ENCODE measurements around the gene SLC37A2. TPM values are rescaled to one million over a fixed set of nuclear protein-coding genes. Genes with fewer than 3 reads are reported as not detected.
A peak's percentile ranks its signal among the peaks of the same experiment; 100 is the strongest.

SLC37A2 gene
- total RNA-seq, 1 experiment from 2014 or later: 0.41 TPM

DNA sequence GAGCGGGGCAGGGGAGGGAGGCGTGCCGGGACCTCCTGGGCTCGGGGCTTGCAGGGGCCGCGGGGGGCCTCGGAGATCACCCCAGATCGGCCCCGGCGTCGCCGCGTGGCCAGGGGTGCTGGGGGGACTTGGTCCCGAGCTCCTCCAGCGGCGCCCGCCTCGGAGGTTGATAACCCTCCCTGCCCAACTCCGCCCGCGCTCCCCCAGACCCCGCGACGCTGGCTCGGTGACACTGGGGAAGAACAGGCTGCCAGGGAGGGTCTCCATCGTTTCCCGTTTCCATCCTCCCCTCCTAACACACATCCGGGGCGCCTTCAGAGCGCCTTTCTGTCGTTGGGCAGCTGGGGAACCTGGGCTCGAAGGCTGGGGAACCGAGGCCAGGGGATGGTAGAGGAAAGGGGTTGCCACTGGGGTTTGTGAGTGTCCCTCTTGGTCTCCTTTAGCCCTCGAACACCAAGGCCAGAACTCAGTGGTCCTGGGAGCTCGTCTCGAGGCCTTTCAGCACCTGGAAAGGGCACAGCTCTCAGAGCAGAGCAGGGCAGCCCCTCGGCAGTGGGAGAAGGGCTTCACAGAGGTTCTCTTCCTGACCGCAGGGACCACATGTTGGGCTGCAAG lies 431 bp downstream of the SLC37A2 start:
- no peaks in the 10 kb centered on the region for H3K4me1 ChIP-seq (ENCODE audit: low read length)
- DNase-seq: no peak
- H3K4me2 ChIP-seq (ENCODE audit: low read depth, low read length, poor library complexity, severe bottlenecking): no peak overlapping the region
- H2AFZ ChIP-seq (ENCODE audit: low read length): no peak overlapping the region
- H3K27ac ChIP-seq (ENCODE audit: low read length): no peak overlapping the region
- H3K36me3 ChIP-seq (ENCODE audit: insufficient read depth, low read length): no peaks in the 10 kb centered on the region
- no peak overlapping the region for H3K4me3 ChIP-seq (ENCODE audit: low read length)
- H3K79me2 ChIP-seq (ENCODE audit: low read length): no peaks in the 10 kb centered on the region
- H3K9me3 ChIP-seq (ENCODE audit: low read length): no peaks in the 10 kb centered on the region
- no peaks in the 10 kb centered on the region for H3K9me2 ChIP-seq (replicated peaks; ENCODE audit: insufficient read depth, low read length)
- no peaks in the 10 kb centered on the region for H4K20me1 ChIP-seq (ENCODE audit: insufficient read depth, low read depth, low read length)
- H3K27me3 ChIP-seq (ENCODE audit: low read length): no peaks in the 10 kb centered on the region
- H3K9ac ChIP-seq (ENCODE audit: low read length): no peak overlapping the region

DNA sequence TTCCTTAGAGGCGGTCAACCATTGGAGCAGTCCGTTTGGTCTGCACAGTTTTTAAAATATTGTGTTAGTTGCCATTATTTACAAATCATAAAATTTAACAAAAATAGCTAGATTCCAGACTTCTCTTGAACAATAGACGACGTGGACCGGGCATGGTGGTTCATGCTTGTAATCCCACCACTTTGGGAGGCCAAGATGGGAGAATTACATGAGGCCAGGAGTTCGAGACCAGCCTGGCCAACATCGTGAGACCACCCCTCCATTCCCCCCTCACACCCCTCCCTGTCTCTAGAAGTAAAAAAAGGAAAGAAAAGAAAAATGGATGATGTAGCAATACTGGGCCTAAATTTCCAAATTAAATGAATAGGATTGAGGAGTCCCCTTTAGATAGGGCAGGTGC lies 965 bp downstream of the SLC37A2 start:
- Histone ChIP-seq H4K20me1 (ENCODE audit: insufficient read depth, low read depth, low read length) (no peaks in the 10 kb centered on the region), H3K9me3 (ENCODE audit: low read length) (no peaks in the 10 kb centered on the region), H3K27me3 (ENCODE audit: low read length) (no peaks in the 10 kb centered on the region), H3K4me3 (ENCODE audit: low read length) (no peak overlapping the region), H3K9me2 (replicated peaks; ENCODE audit: insufficient read depth, low read length) (no peaks in the 10 kb centered on the region), H3K36me3 (ENCODE audit: insufficient read depth, low read length) (no peaks in the 10 kb centered on the region), H3K79me2 (ENCODE audit: low read length) (no peaks in the 10 kb centered on the region), H3K27ac (ENCODE audit: low read length) (no peak overlapping the region), H3K4me1 (ENCODE audit: low read length) (no peaks in the 10 kb centered on the region), H3K4me2 (ENCODE audit: low read depth, low read length, poor library complexity, severe bottlenecking) (no peak overlapping the region), H3K9ac (ENCODE audit: low read length) (no peak overlapping the region), H2AFZ (ENCODE audit: low read length) (no peak overlapping the region)
- no peak for DNase-seq

DNA sequence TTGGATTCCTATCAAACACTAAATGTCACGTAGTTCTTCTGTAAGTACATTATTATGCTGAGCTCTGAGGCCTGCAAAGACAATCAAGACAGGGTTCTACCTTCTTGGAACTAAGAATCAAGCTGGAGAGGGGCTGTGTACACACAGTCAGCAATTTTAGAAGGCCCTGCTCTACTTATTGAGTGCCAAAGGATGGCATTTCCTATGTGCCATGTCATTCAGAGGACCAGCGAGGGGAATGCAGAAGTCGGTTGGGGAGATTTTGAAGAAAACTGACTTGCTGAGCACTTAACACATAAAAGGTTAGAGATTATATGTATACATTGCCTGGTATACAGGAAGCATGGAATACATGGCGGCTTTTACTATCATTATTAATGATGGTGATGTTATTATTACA lies 5.3 kb downstream of the SLC37A2 start:
- Histone ChIP-seq H3K79me2 (ENCODE audit: low read length) (no peaks in the 10 kb centered on the region), H3K4me2 (ENCODE audit: low read depth, low read length, poor library complexity, severe bottlenecking) (no peak overlapping the region), H3K27ac (ENCODE audit: low read length) (no peak overlapping the region), H3K9ac (ENCODE audit: low read length) (no peak overlapping the region), H3K9me3 (ENCODE audit: low read length) (no peaks in the 10 kb centered on the region), H2AFZ (ENCODE audit: low read length) (no peak overlapping the region), H3K4me1 (ENCODE audit: low read length) (peaks cover 29% of the 10 kb centered on the region), H3K4me3 (ENCODE audit: low read length) (no peak overlapping the region), H3K9me2 (replicated peaks; ENCODE audit: insufficient read depth, low read length) (no peaks in the 10 kb centered on the region), H3K27me3 (ENCODE audit: low read length) (no peaks in the 10 kb centered on the region), H4K20me1 (ENCODE audit: insufficient read depth, low read depth, low read length) (no peaks in the 10 kb centered on the region), H3K36me3 (ENCODE audit: insufficient read depth, low read length) (no peaks in the 10 kb centered on the region)
- no peak for DNase-seq

DNA sequence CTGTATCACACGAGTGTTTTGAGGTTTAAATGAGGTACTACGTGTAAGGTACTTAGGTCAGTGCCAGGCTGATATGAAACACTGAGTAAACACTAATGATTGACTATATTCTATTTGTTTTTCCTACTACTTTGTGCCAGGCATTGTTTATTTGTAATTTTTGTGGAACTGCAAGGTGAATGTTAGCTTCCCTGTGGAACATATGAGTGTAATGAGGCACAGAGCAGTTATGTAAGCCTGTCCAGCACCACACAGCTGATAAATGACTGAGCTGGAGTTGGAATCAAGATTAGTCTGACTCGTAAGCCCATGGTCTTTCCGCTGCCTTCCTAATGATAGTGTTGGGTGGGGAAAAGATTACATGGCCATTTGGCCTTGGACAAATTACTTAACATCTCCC lies 5.9 kb downstream of the SLC37A2 start:
- no peak overlapping the region for H2AFZ ChIP-seq (ENCODE audit: low read length)
- no peaks in the 10 kb centered on the region for H4K20me1 ChIP-seq (ENCODE audit: insufficient read depth, low read depth, low read length)
- H3K4me3 ChIP-seq (ENCODE audit: low read length): no peak overlapping the region
- H3K9ac ChIP-seq (ENCODE audit: low read length): no peak overlapping the region
- H3K4me1 ChIP-seq (ENCODE audit: low read length): peaks cover 35% of the 10 kb centered on the region
- H3K27ac ChIP-seq (ENCODE audit: low read length): no peak overlapping the region
- H3K4me2 ChIP-seq (ENCODE audit: low read depth, low read length, poor library complexity, severe bottlenecking): no peak overlapping the region
- H3K27me3 ChIP-seq (ENCODE audit: low read length): no peaks in the 10 kb centered on the region
- no peaks in the 10 kb centered on the region for H3K9me2 ChIP-seq (replicated peaks; ENCODE audit: insufficient read depth, low read length)
- DNase-seq: no peak
- no peaks in the 10 kb centered on the region for H3K36me3 ChIP-seq (ENCODE audit: insufficient read depth, low read length)
- no peaks in the 10 kb centered on the region for H3K79me2 ChIP-seq (ENCODE audit: low read length)
- no peaks in the 10 kb centered on the region for H3K9me3 ChIP-seq (ENCODE audit: low read length)

DNA sequence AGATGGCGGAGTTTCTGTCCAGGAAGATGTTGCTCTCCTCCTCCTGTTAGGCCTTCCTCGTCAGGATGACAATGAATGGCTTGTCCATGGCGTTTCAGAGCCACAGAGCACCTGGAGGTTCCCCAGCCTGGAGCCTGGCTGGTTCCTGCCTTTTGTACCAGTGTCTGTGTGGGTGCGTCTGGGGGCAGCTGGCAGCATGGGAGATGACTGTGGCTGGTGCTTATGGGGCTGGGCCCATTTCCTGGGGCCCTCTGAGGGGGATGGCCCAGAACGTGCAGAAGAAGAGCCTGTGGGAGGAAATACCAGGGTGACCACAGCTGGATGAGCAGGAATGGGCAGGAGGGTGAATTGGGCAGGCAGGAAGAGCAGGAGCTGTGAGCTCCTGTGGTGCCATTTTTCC lies 6.7 kb downstream of the SLC37A2 start:
- no peak overlapping the region for H3K27ac ChIP-seq (ENCODE audit: low read length)
- no peak overlapping the region for H3K4me3 ChIP-seq (ENCODE audit: low read length)
- no peak overlapping the region for H2AFZ ChIP-seq (ENCODE audit: low read length)
- H3K4me1 ChIP-seq (ENCODE audit: low read length): peaks cover 43% of the 10 kb centered on the region
- no peak overlapping the region for H3K9ac ChIP-seq (ENCODE audit: low read length)
- H3K27me3 ChIP-seq (ENCODE audit: low read length): no peaks in the 10 kb centered on the region
- no peaks in the 10 kb centered on the region for H4K20me1 ChIP-seq (ENCODE audit: insufficient read depth, low read depth, low read length)
- no peak overlapping the region for H3K4me2 ChIP-seq (ENCODE audit: low read depth, low read length, poor library complexity, severe bottlenecking)
- H3K9me2 ChIP-seq (replicated peaks; ENCODE audit: insufficient read depth, low read length): no peaks in the 10 kb centered on the region
- H3K79me2 ChIP-seq (ENCODE audit: low read length): no peaks in the 10 kb centered on the region
- DNase-seq: no peak
- no peaks in the 10 kb centered on the region for H3K36me3 ChIP-seq (ENCODE audit: insufficient read depth, low read length)
- H3K9me3 ChIP-seq (ENCODE audit: low read length): no peaks in the 10 kb centered on the region

DNA sequence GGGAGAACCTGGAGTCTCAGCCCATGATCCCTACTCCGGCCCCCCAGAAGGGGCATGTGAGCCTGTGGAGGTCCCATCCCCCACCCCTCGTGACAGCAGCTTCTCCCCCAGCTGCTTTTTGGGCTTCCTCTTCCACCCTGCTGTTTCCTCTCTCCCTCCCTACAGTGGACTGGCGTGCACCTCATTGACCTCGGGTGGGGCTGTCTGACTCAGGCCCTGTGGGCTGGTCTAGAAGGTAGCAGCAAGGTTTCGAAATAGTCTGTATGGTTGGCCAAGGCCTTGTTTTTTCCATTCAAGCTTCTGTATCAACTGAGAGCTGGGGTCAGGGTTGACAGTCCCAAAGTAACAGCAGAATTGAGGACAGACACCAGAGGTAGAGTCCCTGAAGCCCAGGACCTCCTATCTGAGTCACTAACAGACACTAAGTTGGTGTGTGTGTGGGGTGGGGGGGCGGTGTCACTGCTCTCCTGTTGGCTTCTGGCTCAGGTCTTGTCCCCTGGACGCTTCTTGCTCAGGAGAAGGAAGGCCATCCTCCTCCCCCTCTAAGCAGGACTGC lies 7.7 kb downstream of the SLC37A2 start:
- Histone ChIP-seq H3K79me2 (ENCODE audit: low read length) (no peaks in the 10 kb centered on the region), H3K4me3 (ENCODE audit: low read length) (no peak overlapping the region), H3K9me2 (replicated peaks; ENCODE audit: insufficient read depth, low read length) (no peaks in the 10 kb centered on the region), H4K20me1 (ENCODE audit: insufficient read depth, low read depth, low read length) (no peaks in the 10 kb centered on the region), H2AFZ (ENCODE audit: low read length) (no peak overlapping the region), H3K9me3 (ENCODE audit: low read length) (no peaks in the 10 kb centered on the region), H3K9ac (ENCODE audit: low read length) (no peak overlapping the region), H3K27ac (ENCODE audit: low read length) (no peak overlapping the region), H3K4me1 (ENCODE audit: low read length) (peaks cover 46% of the 10 kb centered on the region), H3K36me3 (ENCODE audit: insufficient read depth, low read length) (no peaks in the 10 kb centered on the region), H3K27me3 (ENCODE audit: low read length) (no peaks in the 10 kb centered on the region), H3K4me2 (ENCODE audit: low read depth, low read length, poor library complexity, severe bottlenecking) (no peak overlapping the region)
- DNase-seq: no peak

DNA sequence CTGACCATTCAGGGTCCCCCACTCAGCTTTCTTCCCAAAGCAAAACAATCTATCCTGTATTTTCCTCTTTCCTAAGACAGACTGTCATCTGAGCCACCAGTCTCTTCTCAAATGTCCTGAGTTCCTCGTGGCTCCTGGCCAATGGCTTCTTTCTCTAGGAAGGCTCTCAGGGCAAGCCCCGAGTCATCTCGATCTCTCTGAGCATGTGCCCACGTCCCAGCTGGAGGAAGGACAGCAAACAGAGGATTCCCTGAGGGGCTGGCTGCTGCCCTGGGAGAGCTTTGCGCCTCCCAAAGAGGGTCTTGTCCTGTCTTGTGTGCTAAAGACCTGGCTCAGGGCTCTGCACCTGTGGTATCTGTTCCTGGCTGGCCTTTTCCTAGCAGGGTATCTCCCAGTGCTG lies 8.3 kb downstream of the SLC37A2 start:
- Histone ChIP-seq H2AFZ (ENCODE audit: low read length) (no peak overlapping the region), H3K27ac (ENCODE audit: low read length) (no peak overlapping the region), H3K9ac (ENCODE audit: low read length) (no peak overlapping the region)

DNA sequence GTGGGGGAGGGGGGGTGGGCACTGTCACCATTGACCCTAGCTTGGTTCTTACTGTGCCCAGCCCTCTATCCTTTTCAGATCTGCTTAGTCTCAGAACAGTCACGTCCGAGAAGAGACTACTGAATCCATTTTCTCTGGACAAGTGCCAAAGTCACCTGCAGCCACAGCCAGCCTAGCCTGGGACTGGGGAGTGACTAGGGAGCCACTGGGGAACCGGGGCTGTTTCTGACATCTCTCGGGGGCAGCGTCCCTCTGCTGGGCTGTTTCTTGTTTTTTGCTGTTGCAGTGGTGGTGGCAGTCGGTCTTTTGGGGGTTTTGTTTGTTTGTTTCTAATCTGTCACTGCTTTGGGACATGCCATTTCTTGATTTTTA lies 8.7 kb downstream of the SLC37A2 start:
- H3K4me2 ChIP-seq (ENCODE audit: low read depth, low read length, poor library complexity, severe bottlenecking): peak overlapping the region; percentile 56
- no peaks in the 10 kb centered on the region for H3K27me3 ChIP-seq (ENCODE audit: low read length)
- H3K27ac ChIP-seq (ENCODE audit: low read length): peak overlapping the region; percentile 79
- no peak overlapping the region for H2AFZ ChIP-seq (ENCODE audit: low read length)
- no peaks in the 10 kb centered on the region for H3K9me3 ChIP-seq (ENCODE audit: low read length)
- peak overlapping the region; percentile 40 for H3K9ac ChIP-seq (ENCODE audit: low read length)
- H3K9me2 ChIP-seq (replicated peaks; ENCODE audit: insufficient read depth, low read length): no peaks in the 10 kb centered on the region
- H4K20me1 ChIP-seq (ENCODE audit: insufficient read depth, low read depth, low read length): no peaks in the 10 kb centered on the region
- H3K79me2 ChIP-seq (ENCODE audit: low read length): no peaks in the 10 kb centered on the region
- no peaks in the 10 kb centered on the region for H3K36me3 ChIP-seq (ENCODE audit: insufficient read depth, low read length)
- DNase-seq: peak; percentile 56
- peak overlapping the region; percentile 23; the same call in 1 of the 2 replicates for H3K4me3 ChIP-seq (ENCODE audit: low read length)
- H3K4me1 ChIP-seq (ENCODE audit: low read length): peaks cover 46% of the 10 kb centered on the region

More for the DNA sequence above, 8.3 kb downstream of the SLC37A2 start:
- H3K9me3 ChIP-seq (ENCODE audit: low read length): no peaks in the 10 kb centered on the region
- peaks cover 46% of the 10 kb centered on the region for H3K4me1 ChIP-seq (ENCODE audit: low read length)
- H4K20me1 ChIP-seq (ENCODE audit: insufficient read depth, low read depth, low read length): no peaks in the 10 kb centered on the region
- DNase-seq: no peak
- H3K79me2 ChIP-seq (ENCODE audit: low read length): no peaks in the 10 kb centered on the region
- H3K9me2 ChIP-seq (replicated peaks; ENCODE audit: insufficient read depth, low read length): no peaks in the 10 kb centered on the region
- no peaks in the 10 kb centered on the region for H3K27me3 ChIP-seq (ENCODE audit: low read length)
- H3K36me3 ChIP-seq (ENCODE audit: insufficient read depth, low read length): no peaks in the 10 kb centered on the region
- no peak overlapping the region for H3K4me2 ChIP-seq (ENCODE audit: low read depth, low read length, poor library complexity, severe bottlenecking)
- no peak overlapping the region for H3K4me3 ChIP-seq (ENCODE audit: low read length)
